ENCODE data around the gene TMPRSS12. TPM values are rescaled to one million over a fixed set of nuclear protein-coding genes. Genes with fewer than 3 reads are reported as not detected.
"Not testable (repeated sequence)": the region's sequence is repeated elsewhere in the genome, so short reads cannot be mapped to it uniquely, and the experiment has no call there.

Gene TMPRSS12
- total RNA-seq, 4 donors from 2014 or later: not detected

DNA sequence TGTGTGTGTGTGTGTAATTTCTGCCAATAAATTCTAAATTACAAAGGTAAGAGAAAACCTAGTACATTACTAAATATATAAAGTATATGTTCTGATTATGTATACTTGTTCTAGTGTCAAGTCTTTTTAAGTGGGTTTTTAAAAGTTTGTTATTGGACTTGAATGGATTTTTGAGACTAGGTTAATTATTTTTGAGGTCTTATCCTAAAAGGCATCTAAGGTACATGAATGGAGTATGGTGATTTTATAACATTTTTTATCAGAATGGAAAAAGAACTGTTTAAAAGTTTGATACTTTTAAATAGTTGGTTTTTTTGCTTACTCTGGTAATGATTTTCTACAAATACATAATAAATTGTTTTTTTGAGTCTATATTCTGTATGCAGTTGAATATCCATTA lies 22.5 kb upstream of the TMPRSS12 start:
- H3K9me3 ChIP-seq: no peaks in the 10 kb centered on the region
- TF ChIP-seq POLR2A (IDR thresholded peaks at IDR 0.05) (no peak), POLR2AphosphoS5 (IDR thresholded peaks at IDR 0.05) (no peak), EP300 (IDR thresholded peaks at IDR 0.05) (no peak)
- TF ChIP-seq, protein P1, sequence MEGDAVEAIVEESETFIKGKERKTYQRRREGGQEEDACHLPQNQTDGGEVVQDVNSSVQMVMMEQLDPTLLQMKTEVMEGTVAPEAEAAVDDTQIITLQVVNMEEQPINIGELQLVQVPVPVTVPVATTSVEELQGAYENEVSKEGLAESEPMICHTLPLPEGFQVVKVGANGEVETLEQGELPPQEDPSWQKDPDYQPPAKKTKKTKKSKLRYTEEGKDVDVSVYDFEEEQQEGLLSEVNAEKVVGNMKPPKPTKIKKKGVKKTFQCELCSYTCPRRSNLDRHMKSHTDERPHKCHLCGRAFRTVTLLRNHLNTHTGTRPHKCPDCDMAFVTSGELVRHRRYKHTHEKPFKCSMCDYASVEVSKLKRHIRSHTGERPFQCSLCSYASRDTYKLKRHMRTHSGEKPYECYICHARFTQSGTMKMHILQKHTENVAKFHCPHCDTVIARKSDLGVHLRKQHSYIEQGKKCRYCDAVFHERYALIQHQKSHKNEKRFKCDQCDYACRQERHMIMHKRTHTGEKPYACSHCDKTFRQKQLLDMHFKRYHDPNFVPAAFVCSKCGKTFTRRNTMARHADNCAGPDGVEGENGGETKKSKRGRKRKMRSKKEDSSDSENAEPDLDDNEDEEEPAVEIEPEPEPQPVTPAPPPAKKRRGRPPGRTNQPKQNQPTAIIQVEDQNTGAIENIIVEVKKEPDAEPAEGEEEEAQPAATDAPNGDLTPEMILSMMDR (IDR thresholded peaks at IDR 0.05): no peak
- H3K27me3 ChIP-seq: no peaks in the 10 kb centered on the region
- no peak overlapping the region for H3K4me3 ChIP-seq
- ATAC-seq: no peak
- H3K27ac ChIP-seq: no peak overlapping the region
- peaks cover 0 to 6% (median 0%) of the 10 kb centered on the region in 3 donors for H3K4me1 ChIP-seq
- H3K36me3 ChIP-seq: peaks cover 0 to 58% of the 10 kb centered on the region in 2 donors

GRCh38 chr12:50822082-50822481 lies 20.6 kb upstream of the TMPRSS12 start:
- Histone ChIP-seq H3K27me3 (no peaks in the 10 kb centered on the region), H3K4me3 (no peak overlapping the region), H3K9me3 (no peaks in the 10 kb centered on the region), H3K36me3 (peaks cover 0 to 39% of the 10 kb centered on the region in 2 donors), H3K27ac (no peak overlapping the region), H3K4me1 (peaks cover 0 to 17% (median 0%) of the 10 kb centered on the region in 3 donors)
- TF ChIP-seq, protein P1 (IDR thresholded peaks at IDR 0.05): no peak
- no peak for TF ChIP-seq POLR2AphosphoS5 (IDR thresholded peaks at IDR 0.05)
- WGBS, 2 donors (ENCODE audit: low coverage in 1 of 2): 90 to 100% methylated on average over 1 of the region's 1 CpG
- ATAC-seq: no peak

DNA sequence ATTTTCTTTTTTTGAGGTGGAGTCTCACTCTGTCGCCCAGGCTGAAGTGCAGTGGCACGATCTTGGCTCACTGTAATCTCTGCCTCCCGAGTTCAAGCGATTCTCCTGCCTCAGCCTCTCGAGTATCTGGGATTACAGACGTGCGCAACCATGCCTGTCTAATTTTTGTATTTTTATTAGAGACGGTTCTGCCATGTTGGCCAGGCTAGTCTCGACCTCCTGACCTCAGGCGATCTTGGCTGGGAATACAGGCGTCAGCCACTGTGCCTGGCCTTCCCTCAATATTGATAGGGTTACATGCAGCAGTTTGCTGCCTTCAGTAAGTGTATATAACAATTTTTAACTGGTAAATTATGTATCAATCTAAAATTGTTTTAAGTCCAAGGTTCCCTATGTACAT lies 19.0 kb upstream of the TMPRSS12 start:
- not testable (repeated sequence) for H3K27ac ChIP-seq, H3K9me3 ChIP-seq, ATAC-seq, H3K27me3 ChIP-seq, H3K4me3 ChIP-seq
- WGBS, 2 donors (ENCODE audit: low coverage in 1 of 2): 82% methylated on average over 4 to 11 of the region's 11 CpGs
- Histone ChIP-seq H3K4me1 (peaks cover 0 to 17% (median 0%) of the 10 kb centered on the region in 3 donors), H3K36me3 (peaks cover 0 to 23% of the 10 kb centered on the region in 2 donors)

GRCh38 chr12:50824914-50825313 lies 17.8 kb upstream of the TMPRSS12 start:
- Histone ChIP-seq H3K4me3 (no peak overlapping the region), H3K27me3 (no peaks in the 10 kb centered on the region), H3K27ac (peak overlapping the region; percentile 43 to 63 (median 61)), H3K9me3 (no peaks in the 10 kb centered on the region), H3K36me3 (peaks cover 0 to 11% of the 10 kb centered on the region in 2 donors), H3K4me1 (peaks cover 0 to 17% (median 0%) of the 10 kb centered on the region in 3 donors)
- peak; percentile 40 for ATAC-seq
- WGBS, 2 donors (ENCODE audit: low coverage in 1 of 2): 0 to 26% methylated on average over 1 to 4 of the region's 4 CpGs
- no peak for TF ChIP-seq POLR2AphosphoS5 (IDR thresholded peaks at IDR 0.05)
- TF ChIP-seq, protein P1 (IDR thresholded peaks at IDR 0.05): no peak
- no peak for TF ChIP-seq EP300 (IDR thresholded peaks at IDR 0.05)
- TF ChIP-seq POLR2A (IDR thresholded peaks at IDR 0.05): no peak

DNA sequence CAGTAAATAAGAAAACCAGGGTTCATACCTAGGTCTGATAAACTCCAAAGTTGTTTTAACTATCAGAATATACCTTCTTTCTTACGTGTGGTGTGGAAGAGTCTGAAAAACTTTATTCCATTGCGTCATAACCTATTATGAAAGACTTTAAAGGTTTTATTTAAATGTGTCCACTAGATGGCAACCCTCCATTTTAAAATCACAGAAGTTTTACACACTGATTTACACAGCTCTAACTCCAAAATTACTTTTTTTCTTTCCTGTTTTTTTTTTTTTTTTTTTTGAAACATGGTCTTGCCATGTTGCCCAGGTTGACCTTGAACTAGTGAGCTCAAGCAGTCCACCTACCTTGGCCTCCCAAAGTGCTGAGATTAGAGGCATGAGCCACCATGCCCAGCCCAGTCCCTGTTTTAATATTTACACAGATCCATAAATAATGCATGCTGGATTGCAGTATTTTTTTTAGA lies 17.3 kb upstream of the TMPRSS12 start:
- Histone ChIP-seq H3K27ac (peak overlapping the region; percentile 43 to 63 (median 61)), H3K27me3 (no peaks in the 10 kb centered on the region), H3K4me3 (no peak overlapping the region), H3K4me1 (peaks cover 0 to 17% (median 0%) of the 10 kb centered on the region in 3 donors), H3K9me3 (no peaks in the 10 kb centered on the region), H3K36me3 (peaks cover 0 to 6% of the 10 kb centered on the region in 2 donors)
- TF ChIP-seq POLR2A (IDR thresholded peaks at IDR 0.05) (no peak), EP300 (IDR thresholded peaks at IDR 0.05) (no peak), POLR2AphosphoS5 (IDR thresholded peaks at IDR 0.05) (no peak)
- TF ChIP-seq, protein P1 (IDR thresholded peaks at IDR 0.05): peak; percentile 32 to 82 (median 68)
- ATAC-seq: peak; percentile 75
- 0% methylated on average over 2 of the region's 2 CpGs for WGBS, 2 donors (ENCODE audit: low coverage in 1 of 2)

Measured in gastroesophageal sphincter (tissue), 4 donors.